ENCODE measurements around the gene TMED9. TPM values are rescaled to one million over a fixed set of nuclear protein-coding genes. Genes with fewer than 3 reads are reported as not detected.

The TMED9 gene
- total and polyA plus RNA-seq, 4 donors = 76.4 to 325 (median 182) TPM

DNA sequence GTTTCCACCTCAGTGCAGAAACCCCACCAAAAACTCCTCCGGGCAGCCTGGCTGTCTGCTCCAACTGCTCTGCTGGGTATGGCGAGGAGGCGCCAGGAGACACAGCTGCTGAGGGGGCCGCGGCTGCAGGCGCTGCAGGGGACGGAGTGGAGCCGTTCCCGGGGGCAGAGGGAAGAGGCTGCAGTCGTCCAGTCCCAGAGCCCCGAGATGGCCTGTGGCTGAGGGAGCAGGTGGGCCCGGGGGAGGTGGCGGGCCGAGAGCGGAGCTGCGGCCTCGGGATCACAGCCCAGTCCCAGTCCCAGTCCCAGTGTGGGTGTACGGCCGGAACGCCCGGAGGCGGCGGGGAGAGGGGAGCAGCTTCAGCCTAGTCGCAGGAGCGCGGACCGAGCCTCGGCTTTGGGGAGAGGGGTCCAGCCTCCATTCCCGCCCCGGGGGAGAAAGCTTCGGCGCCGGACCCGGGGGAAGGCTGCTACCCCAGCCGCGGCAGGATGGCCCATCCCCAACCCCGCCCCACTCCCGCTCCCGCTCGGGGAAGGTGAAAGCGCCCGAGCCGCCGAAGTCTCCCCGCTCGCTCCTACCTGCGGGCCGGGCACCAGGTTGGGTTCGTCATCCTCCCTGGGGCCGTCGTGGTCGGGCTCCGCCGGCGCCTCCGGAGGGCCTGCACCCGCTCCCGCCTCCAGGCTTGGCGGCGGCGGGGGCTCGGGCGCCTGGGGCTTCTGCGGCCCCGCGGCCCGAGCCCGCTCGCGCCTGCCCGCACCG, 38.2 kb upstream of the TMED9 start:
- Histone ChIP-seq H3K27ac (ENCODE audit: low read depth in 1 of 2, low read length in 1 of 2) (peak overlapping the region; percentile 77 to 84), H3K4me3 (peak overlapping the region; percentile 94), H3K36me3 (ENCODE audit: control insufficient read depth in 4 of 4, insufficient read depth in 4 of 4, low read length in 4 of 4) (peaks cover 0 to 22% (median 11%) of the 10 kb centered on the region in 4 donors), H3K9me3 (ENCODE audit: control insufficient read depth in 4 of 4, insufficient read depth in 3 of 4, low read length in 3 of 4) (no peaks in the 10 kb centered on the region), H3K9ac (ENCODE audit: insufficient read depth in 1 of 2, low read length in 2 of 2) (peak overlapping the region; percentile 61 to 68), H3K27me3 (ENCODE audit: control insufficient read depth in 3 of 3, insufficient read depth in 3 of 3, low read length in 2 of 3) (no peaks in the 10 kb centered on the region), H3K4me1 (ENCODE audit: control insufficient read depth in 5 of 5, insufficient read depth in 5 of 5, low read length in 5 of 5) (peaks cover 5 to 19% (median 7%) of the 10 kb centered on the region in 5 donors)
- 1% methylated on average over 34 to 72 of the region's 72 CpGs for WGBS, 2 donors
- TF ChIP-seq, protein P1, sequence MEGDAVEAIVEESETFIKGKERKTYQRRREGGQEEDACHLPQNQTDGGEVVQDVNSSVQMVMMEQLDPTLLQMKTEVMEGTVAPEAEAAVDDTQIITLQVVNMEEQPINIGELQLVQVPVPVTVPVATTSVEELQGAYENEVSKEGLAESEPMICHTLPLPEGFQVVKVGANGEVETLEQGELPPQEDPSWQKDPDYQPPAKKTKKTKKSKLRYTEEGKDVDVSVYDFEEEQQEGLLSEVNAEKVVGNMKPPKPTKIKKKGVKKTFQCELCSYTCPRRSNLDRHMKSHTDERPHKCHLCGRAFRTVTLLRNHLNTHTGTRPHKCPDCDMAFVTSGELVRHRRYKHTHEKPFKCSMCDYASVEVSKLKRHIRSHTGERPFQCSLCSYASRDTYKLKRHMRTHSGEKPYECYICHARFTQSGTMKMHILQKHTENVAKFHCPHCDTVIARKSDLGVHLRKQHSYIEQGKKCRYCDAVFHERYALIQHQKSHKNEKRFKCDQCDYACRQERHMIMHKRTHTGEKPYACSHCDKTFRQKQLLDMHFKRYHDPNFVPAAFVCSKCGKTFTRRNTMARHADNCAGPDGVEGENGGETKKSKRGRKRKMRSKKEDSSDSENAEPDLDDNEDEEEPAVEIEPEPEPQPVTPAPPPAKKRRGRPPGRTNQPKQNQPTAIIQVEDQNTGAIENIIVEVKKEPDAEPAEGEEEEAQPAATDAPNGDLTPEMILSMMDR (IDR thresholded peaks at IDR 0.05; ENCODE audit: control extremely low read depth, extremely low read depth) = no peak
- DNase-seq (peak; percentile 38 to 46 (median 45)), ATAC-seq (ENCODE audit: insufficient read depth, low FRiP score) (peak; percentile 24)

GRCh38 chr5:177554474-177555111, 37.4 kb upstream of the TMED9 start, which contains the start of gene FAM193B:
Gene FAM193B, minus strand, starts transcription at chr5:177554563. Its CDS starts 105 bp downstream, at chr5:177554458.
- Histone ChIP-seq H3K4me3 (peak within 1 kb of the TSS; percentile 94), H3K27me3 (ENCODE audit: control insufficient read depth in 3 of 3, insufficient read depth in 3 of 3, low read length in 2 of 3) (no peaks in the 10 kb centered on the region), H3K27ac (ENCODE audit: low read depth in 1 of 2, low read length in 1 of 2) (peak within 1 kb of the TSS; percentile 77 to 84), H3K9ac (ENCODE audit: insufficient read depth in 1 of 2, low read length in 2 of 2) (peak within 1 kb of the TSS; percentile 61 to 77), H3K36me3 (ENCODE audit: control insufficient read depth in 4 of 4, insufficient read depth in 4 of 4, low read length in 4 of 4) (peaks cover 0 to 22% (median 11%) of the 10 kb centered on the region in 4 donors), H3K4me1 (ENCODE audit: control insufficient read depth in 5 of 5, insufficient read depth in 5 of 5, low read length in 5 of 5) (peaks cover 4 to 19% (median 7%) of the 10 kb centered on the region in 5 donors), H3K9me3 (ENCODE audit: control insufficient read depth in 4 of 4, insufficient read depth in 3 of 4, low read length in 3 of 4) (no peaks in the 10 kb centered on the region)
- TF ChIP-seq, protein P1 (IDR thresholded peaks at IDR 0.05; ENCODE audit: control extremely low read depth, extremely low read depth) = no peak
- DNase-seq (peak; percentile 92 to 95 (median 93)), ATAC-seq (ENCODE audit: insufficient read depth, low FRiP score) (peak; percentile 93)
- WGBS, 2 donors = 8 to 14% methylated on average over 30 to 49 of the region's 49 CpGs

GRCh38 chr5:177555228-177555627, 36.8 kb upstream of the TMED9 start:
- TF ChIP-seq, protein P1 (IDR thresholded peaks at IDR 0.05; ENCODE audit: control extremely low read depth, extremely low read depth) = no peak
- 96 to 99% methylated on average over 2 of the region's 2 CpGs for WGBS, 2 donors
- no peaks in the 10 kb centered on the region for H3K27me3 ChIP-seq (ENCODE audit: control insufficient read depth in 3 of 3, insufficient read depth in 3 of 3, low read length in 2 of 3)
- H3K9ac ChIP-seq (ENCODE audit: insufficient read depth in 1 of 2, low read length in 2 of 2) = no peak overlapping the region
- H3K4me1 ChIP-seq (ENCODE audit: control insufficient read depth in 5 of 5, insufficient read depth in 5 of 5, low read length in 5 of 5) = peaks cover 4 to 19% (median 7%) of the 10 kb centered on the region in 5 donors
- peaks cover 0 to 16% (median 10%) of the 10 kb centered on the region in 4 donors for H3K36me3 ChIP-seq (ENCODE audit: control insufficient read depth in 4 of 4, insufficient read depth in 4 of 4, low read length in 4 of 4)
- no peak overlapping the region for H3K4me3 ChIP-seq
- no peak overlapping the region for H3K27ac ChIP-seq (ENCODE audit: low read depth in 1 of 2, low read length in 1 of 2)
- no peaks in the 10 kb centered on the region for H3K9me3 ChIP-seq (ENCODE audit: control insufficient read depth in 4 of 4, insufficient read depth in 3 of 4, low read length in 3 of 4)
- DNase-seq (no peak), ATAC-seq (ENCODE audit: insufficient read depth, low FRiP score) (no peak)
